Smooth muscle cell (in vitro differentiated cells): ENCODE measurements around the gene CIROP. TPM values are rescaled to one million over a fixed set of nuclear protein-coding genes. Genes with fewer than 3 reads are reported as not detected.

Experiments
- DNase-seq: peaks from one replicate; lab custom pipeline; 2025; ENCODE audit not compliant: unreplicated experiment; lab: John Stamatoyannopoulos, UW
- H2AFZ ChIP-seq: fragments of 200-600 bp; sonication (generic); 2 replicates; pipeline ENCODE4 v1.6.0; 2016; ENCODE audit warnings: antibody characterized with exemption, low read depth, mild to moderate bottlenecking
- H3F3A ChIP-seq: fragments of 200-600 bp; sonication (generic); 2 replicates; pipeline ENCODE4 v1.6.0; 2017; ENCODE audit warnings: antibody characterized with exemption, low read depth
- H3K27ac ChIP-seq: fragments of 200-600 bp; sonication (generic); 2 replicates; pipeline ENCODE4 v1.5.1; 2016; ENCODE audit warnings: low read depth, mild to moderate bottlenecking
- H3K27me3 ChIP-seq: fragments of 200-600 bp; sonication (generic); 2 replicates; pipeline ENCODE4 v1.6.1; 2016; ENCODE audit warnings: low read depth, mild to moderate bottlenecking
- H3K36me3 ChIP-seq: fragments of 200-600 bp; sonication (generic); 2 replicates; pipeline ENCODE4 v1.5.1; 2016; ENCODE audit warnings: low read depth
- H3K4me1 ChIP-seq: fragments of 200-600 bp; sonication (generic); 2 replicates; pipeline ENCODE4 v1.5.1; 2016; ENCODE audit warnings: low read depth
- H3K4me2 ChIP-seq: fragments of 200-600 bp; sonication (generic); 2 replicates; pipeline ENCODE4 v1.6.0; 2016; ENCODE audit warnings: mild to moderate bottlenecking
- H3K4me3 ChIP-seq: fragments of 200-600 bp; sonication (generic); 2 replicates; pipeline ENCODE4 v1.5.1; 2016; ENCODE audit warnings: mild to moderate bottlenecking
- H3K79me2 ChIP-seq: fragments of 200-600 bp; sonication (generic); 2 replicates; pipeline ENCODE4 v1.6.0; 2016; ENCODE audit warnings: low read depth, mild to moderate bottlenecking
- H3K9ac ChIP-seq: fragments of 200-600 bp; sonication (generic); 2 replicates; pipeline ENCODE4 v1.6.0; 2016; ENCODE audit warnings: low read depth
- H3K9me3 ChIP-seq: fragments of 200-600 bp; sonication (generic); replicated peaks from 2 replicates; pipeline ENCODE4 v1.5.1; 2016; ENCODE audit warnings: low read depth
- H4K20me1 ChIP-seq: fragments of 200-600 bp; sonication (generic); 2 replicates; pipeline ENCODE4 v1.6.0; 2016; ENCODE audit warnings: low read depth
- CTCF ChIP-seq: fragments of 200-600 bp; sonication (generic); IDR thresholded peaks from 2 replicates; pipeline ENCODE4 v1.5.1; 2017; ENCODE audit warnings: borderline replicate concordance, mild to moderate bottlenecking, antibody characterized with exemption; ENCODE audit not compliant: insufficient read depth, poor library complexity, severe bottlenecking
- WGBS: methylation state at CpG from one replicate; pipeline ENCODE4 v1.1.7; 2016; ENCODE audit warnings: low lambda C conversion rate; 5-methylcytosine and 5-hydroxymethylcytosine counted together
- polyA plus RNA-seq: library from polyadenylated mRNA; unstranded; fragments of >200 nt; fragmentation: Nextera tagmentation; extraction: Ambion mirVana; gene quantifications from 2 replicates; pipeline ENCODE4 v1.2.1, GENCODE V29; 2016
- total RNA-seq: library from RNA; depleted of rRNA; stranded (reverse); fragments of >200 nt; gene quantifications from 2 replicates; pipeline ENCODE4 v1.2.3, GENCODE V29; 2014

Gene CIROP
- total and polyA plus RNA-seq, 2 experiments from 2014 or later: not detected

GRCh38 chr14:23141706-23142444, 37.1 kb upstream of the CIROP start:
- H3K27me3 ChIP-seq: no peaks in the 10 kb centered on the region
- no peaks in the 10 kb centered on the region for H4K20me1 ChIP-seq
- no peak overlapping the region for H3K9ac ChIP-seq
- DNase-seq: no peak
- no peak overlapping the region for H2AFZ ChIP-seq
- peaks cover 5% of the 10 kb centered on the region for H3F3A ChIP-seq
- no peak overlapping the region for H3K27ac ChIP-seq
- H3K4me1 ChIP-seq: peaks cover 12% of the 10 kb centered on the region
- no peak overlapping the region for H3K4me3 ChIP-seq
- 60% methylated on average over 7 of the region's 7 CpGs for WGBS
- no peaks in the 10 kb centered on the region for H3K36me3 ChIP-seq
- TF ChIP-seq CTCF: no peak
- no peaks in the 10 kb centered on the region for H3K9me3 ChIP-seq
- H3K79me2 ChIP-seq: no peaks in the 10 kb centered on the region
- H3K4me2 ChIP-seq: no peak overlapping the region

- Histone ChIP-seq H3K4me3 (no peak overlapping the region), H3K4me2 (no peak overlapping the region), H3K4me1 (no peaks in the 10 kb centered on the region), H3K79me2 (no peaks in the 10 kb centered on the region), H3K27me3 (no peaks in the 10 kb centered on the region), H3F3A (peaks cover 5% of the 10 kb centered on the region), H3K27ac (no peak overlapping the region), H3K36me3 (no peaks in the 10 kb centered on the region), H3K9ac (no peak overlapping the region), H4K20me1 (no peaks in the 10 kb centered on the region), H2AFZ (no peak overlapping the region), H3K9me3 (no peaks in the 10 kb centered on the region)
- no peak for DNase-seq
- TF ChIP-seq CTCF: no peak
- 89% methylated on average over 6 of the region's 6 CpGs for WGBS
These were observed 35.6 kb upstream of the CIROP start for GRCh38 chr14:23140371-23140770.

GRCh38 chr14:23139874-23140273, 35.1 kb upstream of the CIROP start:
- Histone ChIP-seq H3K36me3 (no peaks in the 10 kb centered on the region), H3K9ac (no peak overlapping the region), H3K4me1 (no peaks in the 10 kb centered on the region), H3K9me3 (no peaks in the 10 kb centered on the region), H3K4me2 (no peak overlapping the region), H2AFZ (no peak overlapping the region), H4K20me1 (no peaks in the 10 kb centered on the region), H3F3A (peaks cover 5% of the 10 kb centered on the region), H3K79me2 (no peaks in the 10 kb centered on the region), H3K27ac (no peak overlapping the region), H3K4me3 (no peak overlapping the region), H3K27me3 (no peaks in the 10 kb centered on the region)
- WGBS: 100% methylated on average over 2 of the region's 2 CpGs
- no peak for DNase-seq
- no peak for TF ChIP-seq CTCF
